GM18907 (cell line): ENCODE measurements around the gene FCRL1.

ENCODE experiments used
- ATAC-seq: cut with Tn5 transposase; IDR thresholded peaks from one replicate; pipeline ENCODE4 v1.9.1; 2021; ENCODE audit warnings: mild to moderate bottlenecking, moderate library complexity; ENCODE audit not compliant: unreplicated experiment

The FCRL1 gene

GRCh38 chr1:157819896-157820295 is at the start of gene FCRL1:
TSS of gene FCRL1 (minus strand) at chr1:157820120. CDS start at chr1:157820037, 83 bp downstream.
- ATAC-seq = no peak

- no peak for ATAC-seq
These were observed 48.7 kb upstream of the FCRL1 start for GRCh38 chr1:157868654-157869053.

- no peak for ATAC-seq
These were observed 42.5 kb upstream of the FCRL1 start for GRCh38 chr1:157862114-157863070.

GRCh38 chr1:157856538-157856937 is 36.6 kb upstream of the FCRL1 start:
- no peak for ATAC-seq

GRCh38 chr1:157852476-157852875 is 32.6 kb upstream of the FCRL1 start:
- ATAC-seq = no peak

- no peak for ATAC-seq
These were observed 29.4 kb upstream of the FCRL1 start for GRCh38 chr1:157849229-157849875.

- no peak for ATAC-seq
These were observed 24.3 kb upstream of the FCRL1 start for GRCh38 chr1:157844089-157844830.

- ATAC-seq = no peak
These were observed 23.0 kb upstream of the FCRL1 start for GRCh38 chr1:157842939-157843338.

- no peak for ATAC-seq
These were observed 21.8 kb upstream of the FCRL1 start, which contains the start of gene CD5L for GRCh38 chr1:157841708-157842107. TSS of gene CD5L (minus strand) at chr1:157841808. CDS start at chr1:157841701, 107 bp downstream.

- ATAC-seq = no peak
These were observed 19.0 kb upstream of the FCRL1 start for GRCh38 chr1:157838966-157839365.

- ATAC-seq = no peak
These were observed 14.5 kb upstream of the FCRL1 start for GRCh38 chr1:157834430-157834829.

GRCh38 chr1:157833145-157833544 is 13.2 kb upstream of the FCRL1 start:
- no peak for ATAC-seq

- no peak for ATAC-seq
These were observed 12.2 kb upstream of the FCRL1 start for GRCh38 chr1:157831968-157832626.

- ATAC-seq = no peak
These were observed 11.0 kb upstream of the FCRL1 start for GRCh38 chr1:157830887-157831286.

GRCh38 chr1:157829711-157830110 is 9.8 kb upstream of the FCRL1 start:
- no peak for ATAC-seq

- no peak for ATAC-seq
These were observed 9.3 kb upstream of the FCRL1 start for GRCh38 chr1:157829210-157829609.

GRCh38 chr1:157820299-157820698 is 379 bp upstream of the FCRL1 start:
- ATAC-seq = no peak

GRCh38 chr1:157819215-157819614 is 705 bp downstream of the FCRL1 start:
- no peak for ATAC-seq

GRCh38 chr1:157813269-157813668 is 6.7 kb downstream of the FCRL1 start:
- ATAC-seq = no peak

GRCh38 chr1:157806431-157807149 is 13.3 kb downstream of the FCRL1 start:
- ATAC-seq = peak; percentile 95
